HG02981 (cell line): ENCODE measurements around the gene TRAF3.

Experiments used
- ATAC-seq: cut with Tn5 transposase; IDR thresholded peaks from one replicate; pipeline ENCODE4 v1.9.1; 2021; ENCODE audit warnings: mild to moderate bottlenecking, moderate library complexity; ENCODE audit not compliant: unreplicated experiment

TRAF3 gene

DNA sequence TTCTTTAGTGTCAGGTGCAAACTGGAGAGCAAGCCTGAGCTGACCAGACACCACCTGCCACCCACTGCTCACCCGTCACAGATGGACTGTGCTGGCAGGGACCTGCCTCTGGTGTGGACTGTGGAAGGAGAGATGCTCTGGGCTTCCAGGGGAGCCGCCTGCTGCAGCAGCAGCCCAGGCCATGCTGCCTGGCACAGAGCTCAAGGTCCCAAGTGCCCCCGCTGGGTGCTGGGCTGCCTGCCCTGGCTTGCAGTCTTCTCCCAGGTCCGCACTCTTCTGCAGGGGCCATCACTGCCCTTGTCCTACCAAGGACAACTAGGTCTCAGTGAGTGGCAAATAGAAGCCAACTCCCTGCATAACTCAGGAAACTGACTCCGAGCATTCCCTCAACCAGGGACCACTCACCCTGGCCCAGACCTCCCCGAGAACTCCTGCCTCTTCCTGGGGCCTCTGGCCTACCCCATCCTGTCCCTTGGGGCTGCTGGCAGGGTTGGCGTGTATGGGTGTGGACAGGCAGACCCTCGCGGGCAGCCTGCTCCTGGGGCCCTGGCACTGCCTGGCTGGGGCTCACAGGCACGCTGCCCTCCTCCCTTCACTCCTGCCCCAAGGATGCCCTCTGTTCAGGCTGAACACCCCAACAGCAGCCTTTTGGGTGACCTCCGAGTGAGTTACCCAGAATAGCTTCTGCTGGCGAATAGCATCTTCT, 154.5 kb downstream of the TRAF3 start:
- no peak for ATAC-seq

- ATAC-seq, result no peak
Observed at GRCh38 chr14:102932484-102933248, 155.4 kb downstream of the TRAF3 start.

DNA sequence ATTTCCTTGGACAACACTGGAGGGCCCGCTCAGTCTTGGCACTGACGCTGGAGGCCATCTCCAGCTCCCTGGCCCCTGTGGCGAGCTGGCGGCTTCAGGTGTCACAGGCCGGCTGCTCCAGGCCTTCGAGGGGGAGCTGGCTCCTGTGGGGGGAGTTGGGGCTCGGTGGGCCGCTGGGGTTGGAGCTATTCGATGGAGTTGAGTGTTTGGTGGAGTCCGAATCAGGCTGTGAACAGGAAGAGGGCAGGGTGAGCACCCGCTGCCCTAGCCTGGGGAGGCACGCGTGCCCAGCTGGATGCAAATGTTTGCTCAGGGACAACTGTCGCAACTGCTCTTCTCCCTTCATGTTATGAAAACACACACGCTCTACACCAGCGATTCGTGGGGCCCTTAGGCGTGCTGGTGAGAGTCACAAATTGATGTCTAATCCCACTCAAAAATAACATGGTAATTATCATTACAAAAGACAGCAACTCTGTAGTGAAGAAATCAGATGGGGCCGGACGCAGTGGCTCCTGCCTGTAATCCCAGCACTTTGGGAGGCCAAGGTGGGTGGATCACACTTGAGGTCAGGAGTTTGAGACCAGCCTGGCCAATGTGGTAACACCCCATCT, 156.5 kb downstream of the TRAF3 start:
- no peak for ATAC-seq

GRCh38 chr14:102935756-102936155, 158.5 kb downstream of the TRAF3 start:
- ATAC-seq, result no peak

DNA sequence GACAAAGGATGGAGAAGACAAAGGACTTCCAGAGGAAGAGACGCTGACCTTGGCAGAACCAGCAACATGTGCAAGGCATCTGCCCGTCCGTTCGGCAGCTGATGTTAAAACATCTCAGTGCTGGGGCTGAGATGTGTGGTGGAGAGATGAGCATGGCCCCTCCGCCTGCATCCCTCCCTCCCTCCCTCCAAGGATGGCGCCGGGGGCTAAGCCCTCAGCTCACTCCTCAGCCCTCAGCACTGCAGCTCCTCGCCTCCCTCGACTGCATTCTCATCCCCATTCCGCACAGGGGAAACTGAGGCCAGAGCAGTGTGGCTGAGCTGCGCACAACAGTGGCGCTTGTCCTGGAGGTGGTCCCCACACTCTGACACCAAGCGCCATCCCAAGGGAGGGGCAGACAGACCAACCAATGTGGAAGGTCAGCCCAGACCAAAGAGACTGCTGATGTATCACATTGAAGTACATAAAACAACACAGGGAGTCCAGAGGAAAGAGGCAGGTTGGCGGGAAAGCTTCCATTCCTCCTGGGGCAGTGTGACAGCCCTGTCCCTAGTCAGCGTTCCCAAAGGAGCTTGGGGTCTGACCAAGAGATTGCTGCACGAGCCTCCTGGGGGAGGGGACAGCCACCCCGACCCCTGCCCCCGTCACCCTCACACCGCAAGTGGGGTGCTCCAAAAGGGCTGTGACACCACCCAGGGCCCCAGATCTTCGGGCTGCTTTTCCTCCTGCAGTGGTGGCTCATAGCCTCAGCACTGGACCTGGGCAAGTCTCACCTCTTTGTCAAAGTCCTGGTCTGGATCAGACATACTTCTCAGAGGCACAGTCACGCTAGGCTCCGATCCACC, 160.3 kb downstream of the TRAF3 start:
- no peak for ATAC-seq

GRCh38 chr14:102938191-102938590, 160.9 kb downstream of the TRAF3 start:
- no peak for ATAC-seq

DNA sequence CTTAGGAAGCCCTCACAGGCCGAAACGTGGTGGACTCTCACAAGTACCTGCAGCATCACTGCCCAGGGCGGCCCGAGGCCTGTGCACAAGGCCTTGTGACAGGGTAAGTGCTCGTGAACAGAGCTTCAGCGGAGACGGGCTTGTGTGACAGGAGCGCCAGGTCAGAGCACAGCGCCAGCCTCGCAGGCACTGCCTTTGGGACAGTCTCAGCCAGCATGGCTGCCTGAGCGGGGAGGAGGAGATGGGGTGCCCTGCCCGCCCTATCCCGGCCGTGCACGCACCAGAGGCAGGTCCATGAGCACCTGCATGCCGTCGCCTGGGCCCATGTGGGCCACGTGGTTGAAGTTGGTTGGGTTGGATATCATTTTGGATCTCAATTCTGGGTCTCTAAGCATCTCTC, 162.1 kb downstream of the TRAF3 start:
- ATAC-seq, result no peak

- ATAC-seq, result no peak
Observed at GRCh38 chr14:102939820-102940561, 162.7 kb downstream of the TRAF3 start.

GRCh38 chr14:102940729-102941362, 163.6 kb downstream of the TRAF3 start:
- no peak for ATAC-seq

DNA sequence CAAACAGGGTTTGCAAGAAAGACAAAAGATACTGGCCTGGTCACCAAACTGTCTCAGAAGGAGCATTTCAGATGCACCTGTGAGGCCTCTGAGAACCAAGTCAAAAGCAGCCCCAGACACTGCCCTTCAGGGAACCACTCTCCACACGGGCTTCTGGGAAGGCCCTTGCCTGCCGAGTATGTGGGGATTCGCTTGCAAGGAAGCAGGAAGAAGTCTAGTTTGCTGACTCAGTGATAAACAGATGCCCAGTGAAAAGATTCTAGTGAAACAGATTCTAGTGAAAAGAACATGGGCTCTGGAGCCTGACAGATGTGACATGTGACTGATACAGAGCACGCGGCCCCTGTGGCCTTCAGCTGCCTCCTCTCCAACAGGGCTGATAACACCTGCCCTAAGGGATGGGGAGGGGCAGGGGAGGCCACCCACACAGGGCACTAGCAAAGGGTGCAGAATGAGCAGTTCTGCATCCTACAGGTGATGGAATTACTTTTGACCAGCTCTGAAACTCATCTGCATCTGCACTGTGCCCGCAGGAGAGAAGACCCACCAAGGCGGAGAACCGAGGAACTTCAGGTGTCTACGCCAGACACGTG, 164.3 kb downstream of the TRAF3 start:
- no peak for ATAC-seq

DNA sequence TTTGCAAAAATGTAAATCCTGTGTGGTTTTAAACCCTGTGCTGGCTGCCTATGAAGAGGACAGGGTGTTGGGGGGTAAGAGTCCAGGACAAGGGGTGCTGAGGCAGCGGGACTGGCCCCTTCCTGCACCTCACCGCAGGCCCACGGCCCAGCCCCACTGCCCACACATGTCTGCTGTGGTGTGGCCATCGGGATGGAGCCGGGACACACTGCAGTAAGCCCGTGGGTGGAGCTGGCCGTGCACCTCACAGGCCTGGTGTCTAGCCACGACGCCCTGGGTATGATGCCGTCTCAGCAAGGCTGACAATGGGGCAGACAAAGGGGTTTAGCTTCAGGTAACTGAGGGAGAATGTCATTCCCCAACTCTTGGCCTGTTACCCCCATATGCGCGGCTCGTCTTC, 164.8 kb downstream of the TRAF3 start:
- ATAC-seq, result no peak

DNA sequence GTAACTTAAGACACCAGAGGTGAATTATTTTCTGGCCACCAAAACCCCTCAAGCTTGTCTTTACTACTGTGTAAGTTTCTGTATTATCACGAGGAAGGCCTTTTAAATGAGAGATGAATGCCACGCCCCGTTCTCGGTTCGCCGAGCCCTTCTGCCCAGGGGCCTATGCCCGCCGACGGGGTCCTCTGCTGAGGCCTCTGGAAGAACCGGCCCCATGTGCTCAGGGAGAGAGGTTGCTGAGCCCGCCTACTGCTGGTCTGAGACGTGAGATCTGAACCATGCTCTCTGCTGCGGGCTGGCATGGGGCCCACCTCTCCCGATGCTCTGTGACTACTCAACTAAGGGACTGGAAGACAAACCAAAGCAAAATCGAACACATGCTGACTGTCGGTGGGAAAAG, 166.2 kb downstream of the TRAF3 start:
- ATAC-seq, result no peak

- no peak for ATAC-seq
Observed at GRCh38 chr14:102943979-102944378, 166.7 kb downstream of the TRAF3 start.

- no peak for ATAC-seq
Observed at GRCh38 chr14:102944448-102945330, 167.4 kb downstream of the TRAF3 start.

- no peak for ATAC-seq
Observed at GRCh38 chr14:102945346-102946130, 168.3 kb downstream of the TRAF3 start.

- no peak for ATAC-seq
Observed at GRCh38 chr14:102947321-102948103, 170.3 kb downstream of the TRAF3 start.

DNA sequence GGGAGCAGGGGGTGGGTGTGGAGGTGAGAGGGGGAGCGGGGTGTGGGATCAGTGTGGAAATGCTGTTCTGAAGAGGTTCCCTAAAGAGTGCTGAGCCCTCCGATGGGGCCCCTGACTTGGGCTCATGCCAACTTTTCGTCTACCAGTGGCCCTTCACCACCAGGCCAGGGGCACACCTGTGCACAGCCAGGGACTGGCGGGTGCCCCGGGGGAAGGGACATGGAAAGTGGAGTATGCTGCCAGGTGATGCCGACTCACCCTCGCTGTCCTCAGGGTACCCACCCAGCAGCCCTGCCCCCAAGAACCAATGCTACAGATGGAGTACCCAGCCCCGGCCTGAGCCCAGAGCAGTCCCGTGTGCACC, 171.4 kb downstream of the TRAF3 start:
- ATAC-seq, result no peak
